Left ventricle myocardium inferior (tissue), 1 donor: ENCODE measurements around the gene IKZF1. TPM values are rescaled to one million over a fixed set of nuclear protein-coding genes. Genes with fewer than 3 reads are reported as not detected.

Experiments used
- DNase-seq: peaks from one replicate; pipeline ENCODE4 v3.0.0-alpha.2; 2020
- H3K27ac ChIP-seq: fragments of 200-600 bp; replicated peaks from 2 replicates; pipeline ENCODE4 v1.8.0; 2021
- H3K27me3 ChIP-seq: fragments of 200-600 bp; 2 replicates; pipeline ENCODE4 v1.8.0; 2021; ENCODE audit warnings: low read depth
- H3K36me3 ChIP-seq: fragments of 200-600 bp; 2 replicates; pipeline ENCODE4 v1.8.0; 2021
- H3K4me1 ChIP-seq: fragments of 200-600 bp; 2 replicates; pipeline ENCODE4 v1.8.0; 2021
- H3K4me3 ChIP-seq: fragments of 200-600 bp; 2 replicates; pipeline ENCODE4 v1.8.0; 2021; ENCODE audit warnings: mild to moderate bottlenecking, moderate library complexity
- H3K9me3 ChIP-seq: fragments of 200-600 bp; replicated peaks from 2 replicates; pipeline ENCODE4 v1.8.0; 2021
- intact Hi-C: fragments of 100-400 bp; cut with micrococcal nuclease; formaldehyde crosslinking; loops from one replicate; pipeline ENCODE4 v1.11.0; 2022
- total RNA-seq: library from RNA; stranded (reverse); fragmentation: NEBNext Ultra II Directional; extraction: Animal tissue kit (Norgen Biotek cat#: 25700); gene quantifications from one replicate; pipeline ENCODE4 v1.2.1, GENCODE V29; 2021
- TF ChIP-seq, protein P1 (sequence below): fragments of 200-600 bp; IDR thresholded peaks from 2 replicates; pipeline ENCODE4 v1.8.0; 2021; ENCODE audit warnings: antibody characterized with exemption, mild to moderate bottlenecking, borderline replicate concordance
- donor health status: DM: no; HTN: yes; CAD: no; lungs with severe emphysema.

Gene IKZF1
- total RNA-seq, 1 donor from 2014 or later, result 2.1 TPM

- Histone ChIP-seq H3K9me3 (no peaks in the 10 kb centered on the region), H3K36me3 (no peaks in the 10 kb centered on the region), H3K4me3 (no peak overlapping the region), H3K27me3 (peaks cover 33% of the 10 kb centered on the region), H3K4me1 (no peaks in the 10 kb centered on the region), H3K27ac (no peak overlapping the region)
- no peak for DNase-seq
- intact Hi-C loops, result no loop called here
- TF ChIP-seq, protein P1, sequence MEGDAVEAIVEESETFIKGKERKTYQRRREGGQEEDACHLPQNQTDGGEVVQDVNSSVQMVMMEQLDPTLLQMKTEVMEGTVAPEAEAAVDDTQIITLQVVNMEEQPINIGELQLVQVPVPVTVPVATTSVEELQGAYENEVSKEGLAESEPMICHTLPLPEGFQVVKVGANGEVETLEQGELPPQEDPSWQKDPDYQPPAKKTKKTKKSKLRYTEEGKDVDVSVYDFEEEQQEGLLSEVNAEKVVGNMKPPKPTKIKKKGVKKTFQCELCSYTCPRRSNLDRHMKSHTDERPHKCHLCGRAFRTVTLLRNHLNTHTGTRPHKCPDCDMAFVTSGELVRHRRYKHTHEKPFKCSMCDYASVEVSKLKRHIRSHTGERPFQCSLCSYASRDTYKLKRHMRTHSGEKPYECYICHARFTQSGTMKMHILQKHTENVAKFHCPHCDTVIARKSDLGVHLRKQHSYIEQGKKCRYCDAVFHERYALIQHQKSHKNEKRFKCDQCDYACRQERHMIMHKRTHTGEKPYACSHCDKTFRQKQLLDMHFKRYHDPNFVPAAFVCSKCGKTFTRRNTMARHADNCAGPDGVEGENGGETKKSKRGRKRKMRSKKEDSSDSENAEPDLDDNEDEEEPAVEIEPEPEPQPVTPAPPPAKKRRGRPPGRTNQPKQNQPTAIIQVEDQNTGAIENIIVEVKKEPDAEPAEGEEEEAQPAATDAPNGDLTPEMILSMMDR, result no peak
Observed at GRCh38 chr7:50293509-50294179, 10.9 kb upstream of the IKZF1 start.

GRCh38 chr7:50295133-50295532, 9.4 kb upstream of the IKZF1 start:
- TF ChIP-seq, protein P1, result no peak
- Histone ChIP-seq H3K36me3 (no peaks in the 10 kb centered on the region), H3K4me1 (no peaks in the 10 kb centered on the region), H3K9me3 (no peaks in the 10 kb centered on the region), H3K27ac (no peak overlapping the region), H3K4me3 (no peak overlapping the region), H3K27me3 (peaks cover 45% of the 10 kb centered on the region)
- DNase-seq, result no peak
- intact Hi-C loops, result no loop called here

DNA sequence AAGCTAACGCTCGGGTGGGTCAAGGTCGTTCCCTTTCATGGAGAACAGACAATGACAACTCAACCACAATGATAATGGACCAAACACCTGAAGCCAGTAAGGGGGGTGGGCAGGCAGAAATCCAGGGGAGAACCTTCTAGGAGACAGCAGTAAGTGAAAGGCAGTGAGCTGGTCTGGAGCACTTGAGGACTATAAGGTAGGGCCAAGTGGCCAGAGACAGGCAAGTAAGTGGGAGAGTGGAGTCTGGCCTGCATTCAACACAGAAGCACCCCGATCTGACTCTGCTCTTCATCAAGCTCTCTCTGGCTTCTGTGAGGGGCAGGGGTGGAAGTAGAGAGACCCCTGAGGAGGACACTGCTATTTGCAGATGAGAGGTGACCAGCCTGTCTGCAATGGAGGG, 7.7 kb upstream of the IKZF1 start:
- intact Hi-C loops, result no loop called here
- Histone ChIP-seq H3K27me3 (peaks cover 61% of the 10 kb centered on the region), H3K4me3 (no peak overlapping the region), H3K27ac (no peak overlapping the region), H3K9me3 (no peaks in the 10 kb centered on the region), H3K4me1 (no peaks in the 10 kb centered on the region), H3K36me3 (no peaks in the 10 kb centered on the region)
- no peak for DNase-seq
- TF ChIP-seq, protein P1, result no peak

DNA sequence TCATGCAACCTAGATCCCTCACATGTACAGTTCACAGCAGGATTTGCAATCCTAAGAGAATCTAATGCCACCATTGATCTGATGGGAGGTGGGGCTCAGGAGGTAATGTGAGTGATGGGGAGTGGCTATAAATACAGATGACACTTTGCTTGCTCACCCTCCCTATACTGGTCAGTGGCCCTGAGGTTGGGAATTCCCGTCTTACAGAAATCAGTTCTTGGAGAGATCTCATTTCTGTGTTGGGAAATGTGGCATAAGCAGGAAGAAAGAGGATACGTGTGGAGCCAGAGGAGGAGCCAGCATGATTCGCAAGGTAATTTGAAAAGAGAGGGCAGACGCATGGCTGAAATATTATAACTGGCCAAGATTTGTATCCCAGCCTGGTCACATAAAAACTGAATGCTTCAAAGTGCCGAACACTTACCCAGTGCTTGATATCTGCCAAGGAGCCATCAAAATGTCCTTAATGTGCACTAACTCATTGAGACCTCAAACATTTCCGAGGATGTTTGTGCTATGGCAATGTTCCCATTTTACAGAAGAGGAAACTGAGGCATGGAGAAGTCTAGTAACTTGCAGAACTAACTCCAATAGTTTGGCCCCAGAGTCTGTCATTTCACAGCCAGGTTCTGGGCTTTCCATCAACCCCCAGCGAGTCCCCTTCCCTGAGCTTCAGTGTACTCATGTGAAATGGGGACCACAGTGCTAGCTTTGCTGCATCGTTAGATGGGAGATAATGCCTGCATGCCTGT, 5.5 kb upstream of the IKZF1 start:
- Histone ChIP-seq H3K4me3 (no peak overlapping the region), H3K9me3 (no peaks in the 10 kb centered on the region), H3K27me3 (peaks cover 68% of the 10 kb centered on the region), H3K36me3 (no peaks in the 10 kb centered on the region), H3K27ac (no peak overlapping the region), H3K4me1 (no peaks in the 10 kb centered on the region)
- DNase-seq, result no peak
- intact Hi-C loops, result no loop called here
- TF ChIP-seq, protein P1, result no peak

DNA sequence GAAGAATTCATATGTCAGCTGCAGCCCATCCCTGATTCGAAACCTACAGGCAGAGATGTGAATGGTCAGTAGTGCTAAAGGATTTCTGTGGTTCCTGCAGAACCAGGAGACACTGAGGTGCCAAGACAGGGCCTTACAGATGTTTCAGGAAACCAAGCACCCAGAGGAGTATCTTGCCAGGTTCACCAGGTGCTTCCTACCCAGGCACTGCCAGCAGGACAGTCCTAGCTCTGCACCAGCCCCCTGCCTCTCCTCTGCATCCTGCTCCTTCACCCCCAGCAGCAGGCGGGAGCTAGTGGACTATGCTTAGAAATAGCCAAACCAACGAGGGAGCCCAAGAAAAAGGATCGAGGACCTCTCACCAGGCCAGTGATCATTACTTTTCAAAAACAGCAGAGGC, 4.2 kb upstream of the IKZF1 start:
- Histone ChIP-seq H3K4me3 (no peak overlapping the region), H3K9me3 (no peaks in the 10 kb centered on the region), H3K4me1 (peaks cover 6% of the 10 kb centered on the region), H3K27me3 (peaks cover 68% of the 10 kb centered on the region), H3K36me3 (no peaks in the 10 kb centered on the region), H3K27ac (no peak overlapping the region)
- TF ChIP-seq, protein P1, result no peak
- no peak for DNase-seq
- intact Hi-C loops, result no loop called here
